Raji (cell line): ENCODE data around the gene RAP2C.

Source experiments
- POLR2A ChIP-seq: IDR thresholded peaks from 2 replicates; pipeline ENCODE4 v1.6.1; 2011; ENCODE audit warnings: low read depth, low read length, control low read depth; ENCODE audit not compliant: insufficient read depth

RAP2C gene

GRCh38 chrX:132214518-132214917 lies 4.7 kb downstream of the RAP2C start:
- no peak for TF ChIP-seq POLR2A

DNA sequence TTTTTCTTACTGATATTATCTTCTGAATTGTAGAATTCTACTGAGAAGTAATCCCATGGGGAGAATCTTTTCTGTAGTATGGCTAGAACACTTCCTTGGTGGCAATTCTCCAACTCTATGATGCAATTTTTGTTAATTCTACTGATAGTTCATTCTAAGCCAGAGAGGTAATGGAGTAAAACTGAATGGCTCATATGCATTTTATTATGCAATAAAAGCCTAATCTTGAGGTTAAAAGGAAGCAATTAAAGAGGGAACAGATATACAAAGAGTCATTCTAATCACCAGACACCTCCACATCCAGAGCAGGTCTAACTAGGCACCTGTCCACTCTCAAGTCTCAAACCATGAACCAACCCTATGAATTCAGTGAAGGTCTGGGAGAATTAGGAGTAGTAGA lies 9.7 kb downstream of the RAP2C start:
- TF ChIP-seq POLR2A: no peak

DNA sequence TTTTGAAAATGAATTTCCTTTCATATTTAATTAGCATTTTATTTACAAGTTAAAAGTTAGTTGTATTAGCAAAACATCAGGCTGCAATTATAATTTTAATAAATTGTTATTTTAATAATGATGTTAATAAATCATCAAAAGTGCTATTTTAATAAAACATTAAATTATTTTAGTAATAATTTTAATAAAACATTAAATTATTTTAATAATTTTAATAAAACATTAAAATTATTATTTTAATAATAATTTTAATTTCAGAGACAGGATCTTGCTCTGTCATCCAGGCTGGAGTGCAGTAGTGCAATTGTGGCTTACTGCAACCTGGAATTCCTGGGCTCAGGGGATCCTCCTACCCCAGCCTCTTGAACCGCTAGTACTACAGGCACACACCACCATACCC lies 10.8 kb downstream of the RAP2C start:
- TF ChIP-seq POLR2A: no peak

- no peak for TF ChIP-seq POLR2A
These were observed 11.3 kb downstream of the RAP2C start for GRCh38 chrX:132207996-132208395.

DNA sequence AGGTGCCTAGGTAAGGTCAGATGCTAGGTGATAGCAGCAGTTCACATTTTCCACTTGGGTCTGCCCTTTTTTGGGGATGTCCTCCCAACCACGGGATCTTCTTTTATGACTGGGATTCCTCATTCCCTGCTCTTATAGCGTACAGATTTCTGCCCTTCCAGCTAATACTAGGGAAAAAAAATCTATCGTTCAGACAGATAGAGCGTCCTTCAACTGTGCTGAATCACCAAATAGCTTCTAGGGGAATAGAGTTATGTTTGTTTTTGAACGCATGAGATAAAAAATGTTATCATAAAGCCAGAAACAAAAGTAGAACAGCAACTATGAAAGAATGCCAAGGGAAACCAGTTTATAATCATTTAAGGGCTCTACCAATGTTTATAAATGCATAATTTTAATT lies 13.0 kb downstream of the RAP2C start:
- no peak for TF ChIP-seq POLR2A

DNA sequence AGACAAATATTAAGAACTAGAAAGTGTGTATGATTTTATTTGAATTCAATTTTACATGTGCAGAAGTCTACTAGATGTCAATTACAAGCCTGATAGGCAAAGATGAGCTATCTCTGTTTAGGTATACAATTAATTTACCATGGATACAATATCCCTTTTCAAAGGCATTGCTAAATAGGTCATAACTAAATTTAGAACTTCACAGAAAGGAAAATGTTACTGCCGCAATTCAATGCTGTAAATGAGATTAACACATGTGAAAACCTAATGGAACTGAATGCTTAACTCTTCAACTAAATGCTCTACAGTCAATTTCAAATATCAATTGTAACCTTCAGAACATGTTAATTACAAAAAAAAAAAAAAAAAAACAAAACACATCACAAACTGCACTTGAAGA lies 14.6 kb downstream of the RAP2C start:
- TF ChIP-seq POLR2A: no peak

GRCh38 chrX:132200976-132201375 lies 18.3 kb downstream of the RAP2C start:
- no peak for TF ChIP-seq POLR2A

GRCh38 chrX:132199941-132200340 lies 19.3 kb downstream of the RAP2C start:
- TF ChIP-seq POLR2A: no peak

GRCh38 chrX:132193872-132194574 lies 25.2 kb downstream of the RAP2C start:
- TF ChIP-seq POLR2A: no peak

DNA sequence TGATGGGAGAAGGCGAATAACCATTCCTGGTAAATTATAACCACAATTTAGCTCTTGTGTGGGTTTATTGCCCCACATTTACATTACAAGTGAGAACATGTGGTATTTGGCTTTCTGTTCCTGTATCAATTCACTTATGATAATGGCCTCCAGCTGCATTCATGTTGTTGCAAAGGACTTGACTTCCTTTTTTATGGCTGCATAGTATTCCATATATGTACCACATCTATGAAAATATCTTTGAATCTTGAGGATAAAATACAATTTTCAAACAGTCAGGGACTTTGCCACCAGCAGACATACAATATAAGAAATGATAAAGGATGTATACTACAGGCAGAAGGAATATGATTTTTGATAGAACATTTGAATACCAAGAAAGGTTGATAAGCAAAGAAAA lies 27.3 kb downstream of the RAP2C start:
- no peak for TF ChIP-seq POLR2A

DNA sequence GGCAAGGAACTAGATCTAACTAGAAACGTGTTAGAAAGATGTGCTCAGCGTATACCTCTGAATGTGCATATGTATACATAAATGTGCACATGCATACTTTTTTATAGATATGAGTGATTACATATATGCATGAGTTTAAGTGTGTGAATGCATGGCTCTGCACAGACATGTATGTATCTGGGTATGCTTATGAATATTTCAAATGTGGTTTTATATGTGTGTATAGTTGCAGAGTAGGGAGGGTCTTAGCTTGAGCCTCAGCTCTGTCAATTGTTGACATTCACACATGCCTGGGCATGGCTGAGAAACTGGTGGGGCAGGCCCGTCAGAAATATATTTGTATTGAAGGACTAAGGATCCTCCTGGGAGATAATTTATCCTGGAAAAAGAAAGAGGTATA lies 31.1 kb downstream of the RAP2C start:
- no peak for TF ChIP-seq POLR2A

DNA sequence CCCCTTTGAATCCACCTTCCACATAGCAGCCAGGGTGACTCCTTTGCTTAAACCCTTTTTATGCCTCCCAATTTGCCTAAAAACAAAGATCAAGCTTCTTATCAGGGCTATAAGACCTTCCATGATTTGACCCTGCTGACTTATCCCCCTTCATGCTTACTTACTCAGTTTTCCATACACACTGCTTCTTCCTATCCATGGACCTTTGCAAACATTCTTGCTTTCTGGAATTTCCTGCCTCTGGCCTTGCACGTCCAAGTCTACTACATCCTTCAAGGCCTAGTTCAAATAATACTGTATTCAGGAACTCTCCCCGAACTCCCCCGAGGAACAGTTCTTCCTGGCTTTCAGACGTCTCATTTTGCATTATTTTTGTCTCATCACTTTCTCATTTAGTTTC lies 31.8 kb downstream of the RAP2C start:
- TF ChIP-seq POLR2A: no peak

DNA sequence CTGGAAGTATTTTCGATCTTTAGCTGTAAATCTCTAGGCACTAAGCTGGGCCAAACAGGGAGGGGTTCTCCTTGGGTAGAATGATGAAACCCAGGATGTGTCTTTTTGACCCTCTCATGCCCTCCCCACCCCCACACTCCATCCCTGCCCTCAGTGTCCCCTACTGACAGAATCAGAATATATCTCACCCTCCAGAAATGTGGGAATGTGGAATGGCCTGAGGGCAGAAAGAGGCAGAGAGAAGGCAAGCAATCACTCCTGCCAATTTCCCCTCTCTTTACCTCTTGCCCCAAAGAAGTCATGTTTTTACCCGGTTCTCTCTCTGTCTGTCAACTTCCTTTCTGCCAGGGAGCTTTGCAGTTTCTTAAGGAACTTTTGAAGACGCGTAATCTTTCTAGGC lies 34.4 kb downstream of the RAP2C start:
- TF ChIP-seq POLR2A: no peak

DNA sequence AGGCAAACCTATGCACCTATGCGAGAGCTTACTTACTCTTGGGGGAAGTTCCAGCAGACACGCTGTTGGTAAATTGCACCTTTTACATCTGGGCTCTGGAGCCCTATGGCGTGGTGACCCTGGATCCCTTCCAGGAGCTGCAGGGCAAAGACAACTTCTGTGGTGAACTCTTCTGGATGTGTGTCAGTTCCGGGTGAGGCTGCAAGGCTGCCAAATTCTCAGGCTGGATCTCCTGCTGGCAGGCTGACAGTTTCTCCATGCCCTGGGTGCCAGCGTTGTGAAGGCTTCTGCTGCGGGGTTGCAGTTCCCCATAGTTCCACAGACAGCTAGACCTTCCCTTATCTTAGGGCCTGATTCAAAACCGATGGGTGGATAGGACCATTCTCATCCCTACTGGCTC lies 37.9 kb downstream of the RAP2C start:
- TF ChIP-seq POLR2A: no peak

DNA sequence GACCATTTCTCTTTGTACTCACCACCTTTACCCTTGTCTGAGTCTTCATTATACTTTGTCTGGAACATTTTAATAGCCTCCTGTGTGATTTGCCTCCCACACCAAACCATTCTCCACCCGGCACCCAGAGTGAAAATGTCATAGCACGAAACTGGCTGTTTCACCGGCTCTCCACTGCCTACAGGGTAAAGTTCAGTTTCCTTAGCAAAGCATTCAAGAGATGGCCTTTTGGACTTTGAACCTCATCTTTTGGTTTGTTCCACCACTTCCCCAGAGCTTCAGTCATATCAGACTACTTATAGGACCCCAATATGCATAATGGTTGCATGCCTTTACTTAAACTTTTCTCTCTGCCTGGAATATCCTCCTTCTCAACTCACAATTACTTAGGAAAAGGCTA lies 38.3 kb downstream of the RAP2C start:
- TF ChIP-seq POLR2A: no peak

DNA sequence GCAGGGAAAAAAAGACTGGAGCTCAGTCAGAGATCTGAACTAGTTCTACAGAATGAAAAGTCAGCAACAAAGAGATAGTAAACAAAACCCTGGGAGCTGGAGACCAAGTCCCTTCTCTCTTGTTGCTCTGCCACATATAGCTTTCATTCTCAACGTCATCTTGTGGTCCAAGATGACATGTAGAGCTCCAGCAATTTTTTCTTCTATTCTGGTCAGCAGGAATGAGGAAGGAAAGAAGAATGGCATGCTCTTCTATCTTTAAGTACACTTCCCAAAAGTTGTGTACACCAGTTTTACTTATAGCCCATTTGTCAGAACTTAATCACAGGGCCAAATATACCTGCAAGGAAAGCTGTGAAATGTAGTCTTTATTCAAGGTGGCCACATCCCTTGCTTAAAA lies 45.6 kb downstream of the RAP2C start:
- no peak for TF ChIP-seq POLR2A

DNA sequence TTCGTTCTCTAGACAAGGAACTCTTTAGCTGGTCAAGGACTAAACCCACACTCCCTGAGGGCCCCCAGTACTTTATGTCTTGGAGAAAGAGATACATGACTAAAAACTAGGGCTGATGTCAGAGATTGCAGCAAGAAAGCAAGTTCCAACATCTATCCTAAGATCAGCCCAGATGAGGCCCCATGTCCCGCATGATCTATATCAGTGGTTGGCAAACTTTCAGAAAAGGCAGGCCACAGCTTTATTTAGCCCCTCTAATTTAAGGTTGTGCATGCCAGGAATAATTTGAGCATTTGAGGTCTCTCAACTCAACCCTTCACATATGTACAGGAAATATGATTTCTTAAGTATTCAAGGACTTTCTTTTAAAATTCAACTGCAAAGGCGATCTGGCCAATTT lies 47.4 kb downstream of the RAP2C start:
- TF ChIP-seq POLR2A: no peak
